ENCODE measurements around the gene GPR146.

GPR146 gene

GRCh38 chr7:1053002-1053411 is 8.7 kb downstream of the GPR146 start:
- Histone ChIP-seq H3K36me3 (ENCODE audit: control insufficient read depth in 1 of 2, insufficient read depth in 2 of 2, low read depth in 1 of 2, low read length in 2 of 2) (peaks cover 0 to 49% of the 10 kb centered on the region in 2 experiments), H2BK12ac (ENCODE audit: low read length in 2 of 2) (peak overlapping the region in 1 of 2 experiments; percentile 40), H3K18ac (ENCODE audit: low read depth in 1 of 2, low read length in 2 of 2) (no peak overlapping the region), H3K9ac (ENCODE audit: low read length) (no peak overlapping the region), H2AFZ (ENCODE audit: low read depth, low read length) (no peak overlapping the region), H3K79me1 (replicated peaks; ENCODE audit: low read length, poor library complexity, severe bottlenecking) (peaks cover 45% of the 10 kb centered on the region), H4K91ac (ENCODE audit: low read length) (no peak overlapping the region), H2BK5ac (ENCODE audit: low read depth, low read length, poor library complexity, severe bottlenecking) (no peak overlapping the region), H2BK15ac (ENCODE audit: low read depth, poor library complexity, severe bottlenecking) (no peak overlapping the region), H3K27me3 (ENCODE audit: control insufficient read depth in 1 of 2, insufficient read depth in 1 of 2, low read length in 2 of 2) (no peaks in the 10 kb centered on the region), H3K23ac (ENCODE audit: low read length in 2 of 2) (no peak overlapping the region), H2AK5ac (ENCODE audit: low read length, severe bottlenecking) (no peak overlapping the region), H3K4me3 (ENCODE audit: insufficient read depth in 1 of 2, low read depth in 1 of 2, low read length in 2 of 2) (no peak overlapping the region), H3K4me2 (ENCODE audit: low read length, poor library complexity, severe bottlenecking) (no peak overlapping the region), H2BK120ac (ENCODE audit: low read depth, low read length) (no peak overlapping the region), H3K27ac (ENCODE audit: low read length, poor library complexity, severe bottlenecking) (no peak overlapping the region), H3K4ac (ENCODE audit: low read depth in 1 of 2, low read length in 2 of 2) (no peak overlapping the region), H4K8ac (ENCODE audit: low read length) (peak overlapping the region; percentile 39), H3K14ac (ENCODE audit: low read length in 2 of 2) (no peak overlapping the region), H3K4me1 (ENCODE audit: control insufficient read depth, insufficient read depth, low read depth, low read length) (peaks cover 44% of the 10 kb centered on the region), H3K9me3 (ENCODE audit: control insufficient read depth, low read length) (no peaks in the 10 kb centered on the region)
- WGBS = 88% methylated on average over 17 of the region's 17 CpGs
- no peak for DNase-seq

- Histone ChIP-seq H2BK120ac (ENCODE audit: low read depth, low read length) (no peak overlapping the region), H2BK5ac (ENCODE audit: low read depth, low read length, poor library complexity, severe bottlenecking) (no peak overlapping the region), H3K4me3 (ENCODE audit: insufficient read depth in 1 of 2, low read depth in 1 of 2, low read length in 2 of 2) (no peak overlapping the region), H3K23ac (ENCODE audit: low read length in 2 of 2) (no peak overlapping the region), H3K14ac (ENCODE audit: low read length in 2 of 2) (no peak overlapping the region), H3K9ac (ENCODE audit: low read length) (no peak overlapping the region), H3K79me1 (replicated peaks; ENCODE audit: low read length, poor library complexity, severe bottlenecking) (peaks cover 40% of the 10 kb centered on the region), H2BK12ac (ENCODE audit: low read length in 2 of 2) (no peak overlapping the region), H3K4me1 (ENCODE audit: control insufficient read depth, insufficient read depth, low read depth, low read length) (peaks cover 48% of the 10 kb centered on the region), H2AK5ac (ENCODE audit: low read length, severe bottlenecking) (no peak overlapping the region), H3K4me2 (ENCODE audit: low read length, poor library complexity, severe bottlenecking) (no peak overlapping the region), H3K18ac (ENCODE audit: low read depth in 1 of 2, low read length in 2 of 2) (no peak overlapping the region), H3K36me3 (ENCODE audit: control insufficient read depth in 1 of 2, insufficient read depth in 2 of 2, low read depth in 1 of 2, low read length in 2 of 2) (peaks cover 0 to 55% of the 10 kb centered on the region in 2 experiments), H3K9me3 (ENCODE audit: control insufficient read depth, low read length) (no peaks in the 10 kb centered on the region), H3K27ac (ENCODE audit: low read length, poor library complexity, severe bottlenecking) (no peak overlapping the region), H2BK15ac (ENCODE audit: low read depth, poor library complexity, severe bottlenecking) (no peak overlapping the region), H3K4ac (ENCODE audit: low read depth in 1 of 2, low read length in 2 of 2) (no peak overlapping the region), H3K27me3 (ENCODE audit: control insufficient read depth in 1 of 2, insufficient read depth in 1 of 2, low read length in 2 of 2) (no peaks in the 10 kb centered on the region), H4K91ac (ENCODE audit: low read length) (no peak overlapping the region), H2AFZ (ENCODE audit: low read depth, low read length) (no peak overlapping the region), H4K8ac (ENCODE audit: low read length) (no peak overlapping the region)
- 90% methylated on average over 17 of the region's 17 CpGs for WGBS
- no peak for DNase-seq
Measured at GRCh38 chr7:1053816-1054370, 9.5 kb downstream of the GPR146 start.

- Histone ChIP-seq H3K4me2 (ENCODE audit: low read length, poor library complexity, severe bottlenecking) (no peak overlapping the region), H3K27ac (ENCODE audit: low read length, poor library complexity, severe bottlenecking) (no peak overlapping the region), H3K4ac (ENCODE audit: low read depth in 1 of 2, low read length in 2 of 2) (no peak overlapping the region), H3K9ac (ENCODE audit: low read length) (peak overlapping the region; percentile 36), H2AFZ (ENCODE audit: low read depth, low read length) (no peak overlapping the region), H3K27me3 (ENCODE audit: control insufficient read depth in 1 of 2, insufficient read depth in 1 of 2, low read length in 2 of 2) (no peaks in the 10 kb centered on the region), H2AK5ac (ENCODE audit: low read length, severe bottlenecking) (no peak overlapping the region), H2BK12ac (ENCODE audit: low read length in 2 of 2) (no peak overlapping the region), H2BK5ac (ENCODE audit: low read depth, low read length, poor library complexity, severe bottlenecking) (no peak overlapping the region), H3K18ac (ENCODE audit: low read depth in 1 of 2, low read length in 2 of 2) (no peak overlapping the region), H3K4me3 (ENCODE audit: insufficient read depth in 1 of 2, low read depth in 1 of 2, low read length in 2 of 2) (no peak overlapping the region), H3K79me1 (replicated peaks; ENCODE audit: low read length, poor library complexity, severe bottlenecking) (peaks cover 34% of the 10 kb centered on the region), H2BK120ac (ENCODE audit: low read depth, low read length) (no peak overlapping the region), H3K4me1 (ENCODE audit: control insufficient read depth, insufficient read depth, low read depth, low read length) (peaks cover 51% of the 10 kb centered on the region), H3K14ac (ENCODE audit: low read length in 2 of 2) (no peak overlapping the region), H2BK15ac (ENCODE audit: low read depth, poor library complexity, severe bottlenecking) (no peak overlapping the region), H4K91ac (ENCODE audit: low read length) (no peak overlapping the region), H3K36me3 (ENCODE audit: control insufficient read depth in 1 of 2, insufficient read depth in 2 of 2, low read depth in 1 of 2, low read length in 2 of 2) (peaks cover 0 to 55% of the 10 kb centered on the region in 2 experiments), H3K9me3 (ENCODE audit: control insufficient read depth, low read length) (no peaks in the 10 kb centered on the region), H4K8ac (ENCODE audit: low read length) (no peak overlapping the region), H3K23ac (ENCODE audit: low read length in 2 of 2) (no peak overlapping the region)
- WGBS = 89% methylated on average over 25 of the region's 25 CpGs
- DNase-seq = no peak
Measured at GRCh38 chr7:1054438-1054837, 10.1 kb downstream of the GPR146 start.

- Histone ChIP-seq H3K36me3 (ENCODE audit: control insufficient read depth in 1 of 2, insufficient read depth in 2 of 2, low read depth in 1 of 2, low read length in 2 of 2) (peaks cover 0 to 52% of the 10 kb centered on the region in 2 experiments), H3K27me3 (ENCODE audit: control insufficient read depth in 1 of 2, insufficient read depth in 1 of 2, low read length in 2 of 2) (no peaks in the 10 kb centered on the region), H3K4me1 (ENCODE audit: control insufficient read depth, insufficient read depth, low read depth, low read length) (peaks cover 51% of the 10 kb centered on the region), H2AK5ac (ENCODE audit: low read length, severe bottlenecking) (no peak overlapping the region), H4K91ac (ENCODE audit: low read length) (no peak overlapping the region), H4K8ac (ENCODE audit: low read length) (no peak overlapping the region), H2BK12ac (ENCODE audit: low read length in 2 of 2) (no peak overlapping the region), H2AFZ (ENCODE audit: low read depth, low read length) (no peak overlapping the region), H3K9ac (ENCODE audit: low read length) (peak overlapping the region; percentile 36), H2BK15ac (ENCODE audit: low read depth, poor library complexity, severe bottlenecking) (no peak overlapping the region), H2BK120ac (ENCODE audit: low read depth, low read length) (no peak overlapping the region), H3K4ac (ENCODE audit: low read depth in 1 of 2, low read length in 2 of 2) (no peak overlapping the region), H3K27ac (ENCODE audit: low read length, poor library complexity, severe bottlenecking) (no peak overlapping the region), H3K23ac (ENCODE audit: low read length in 2 of 2) (no peak overlapping the region), H2BK5ac (ENCODE audit: low read depth, low read length, poor library complexity, severe bottlenecking) (no peak overlapping the region), H3K4me3 (ENCODE audit: insufficient read depth in 1 of 2, low read depth in 1 of 2, low read length in 2 of 2) (no peak overlapping the region), H3K9me3 (ENCODE audit: control insufficient read depth, low read length) (no peaks in the 10 kb centered on the region), H3K14ac (ENCODE audit: low read length in 2 of 2) (no peak overlapping the region), H3K79me1 (replicated peaks; ENCODE audit: low read length, poor library complexity, severe bottlenecking) (peaks cover 29% of the 10 kb centered on the region), H3K4me2 (ENCODE audit: low read length, poor library complexity, severe bottlenecking) (peak overlapping the region; percentile 15), H3K18ac (ENCODE audit: low read depth in 1 of 2, low read length in 2 of 2) (no peak overlapping the region)
- 79% methylated on average over 32 of the region's 32 CpGs for WGBS
- DNase-seq = no peak
Measured at GRCh38 chr7:1054861-1055450, 10.6 kb downstream of the GPR146 start.
